ENCODE measurements around the gene ALB. TPM values are rescaled to one million over a fixed set of nuclear protein-coding genes. Genes with fewer than 3 reads are reported as not detected.

Gene ALB
- total and polyA plus RNA-seq, 2 donors (not counting 1 experiment from before 2014, with no cell fraction given), result 0.24 TPM; not detected in 1

DNA sequence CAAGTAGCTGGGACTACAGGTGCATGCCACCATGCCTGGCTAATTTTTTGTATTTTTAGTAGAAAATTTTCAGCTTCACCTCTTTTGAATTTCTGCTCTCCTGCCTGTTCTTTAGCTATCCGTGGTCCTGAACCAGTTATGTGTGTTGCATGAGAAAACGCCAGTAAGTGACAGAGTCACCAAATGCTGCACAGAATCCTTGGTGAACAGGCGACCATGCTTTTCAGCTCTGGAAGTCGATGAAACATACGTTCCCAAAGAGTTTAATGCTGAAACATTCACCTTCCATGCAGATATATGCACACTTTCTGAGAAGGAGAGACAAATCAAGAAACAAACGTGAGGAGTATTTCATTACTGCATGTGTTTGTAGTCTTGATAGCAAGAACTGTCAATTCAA, 13.9 kb downstream of the ALB start:
- Histone ChIP-seq H3K79me2 (ENCODE audit: control insufficient read depth, insufficient read depth, low read length) (no peaks in the 10 kb centered on the region), H3K9me3 (ENCODE audit: control extremely low read depth in 1 of 3, control insufficient read depth in 2 of 3, insufficient read depth in 1 of 3, low read length in 2 of 3) (no peaks in the 10 kb centered on the region), H2AFZ (ENCODE audit: insufficient read depth, low read depth, low read length, poor library complexity, severe bottlenecking) (no peak overlapping the region), H4K20me1 (ENCODE audit: control insufficient read depth, insufficient read depth, low read length, poor library complexity, severe bottlenecking) (no peaks in the 10 kb centered on the region), H3K27me3 (replicated peaks in 1 of 4; ENCODE audit: control extremely low read depth in 1 of 4, control insufficient read depth in 3 of 4, insufficient read depth in 4 of 4, low read length in 3 of 4) (peaks cover 0 to 3% (median 0%) of the 10 kb centered on the region in 4 experiments), H3K36me3 (replicated peaks in 1 of 2; ENCODE audit: control extremely low read depth in 1 of 2, control insufficient read depth in 1 of 2, extremely low read depth in 1 of 2, insufficient read depth in 2 of 2, low read length in 1 of 2) (no peaks in the 10 kb centered on the region), H3K4me3 (ENCODE audit: control extremely low read depth in 1 of 5, extremely low read depth in 1 of 5, insufficient read depth in 1 of 5, low read depth in 2 of 5, low read length in 4 of 5) (no peak overlapping the region), H3K27ac (ENCODE audit: low read length in 2 of 2) (no peak overlapping the region), H3K9ac (ENCODE audit: low read length) (no peak overlapping the region), H3K4me2 (replicated peaks; ENCODE audit: low read depth, low read length, poor library complexity, severe bottlenecking) (no peak overlapping the region), H3K4me1 (ENCODE audit: control insufficient read depth in 2 of 2, insufficient read depth in 2 of 2, low read length in 2 of 2) (no peaks in the 10 kb centered on the region)
- ATAC-seq (ENCODE audit: low read depth) (no peak), DNase-seq (no peak)
- no peak overlapping the region for H3K4me3 Mint-ChIP-seq
- H3K27me3 Mint-ChIP-seq, result peaks cover 7% of the 10 kb centered on the region
- POLR2A ChIA-PET, result no interaction called here
- TF ChIP-seq, protein P1, sequence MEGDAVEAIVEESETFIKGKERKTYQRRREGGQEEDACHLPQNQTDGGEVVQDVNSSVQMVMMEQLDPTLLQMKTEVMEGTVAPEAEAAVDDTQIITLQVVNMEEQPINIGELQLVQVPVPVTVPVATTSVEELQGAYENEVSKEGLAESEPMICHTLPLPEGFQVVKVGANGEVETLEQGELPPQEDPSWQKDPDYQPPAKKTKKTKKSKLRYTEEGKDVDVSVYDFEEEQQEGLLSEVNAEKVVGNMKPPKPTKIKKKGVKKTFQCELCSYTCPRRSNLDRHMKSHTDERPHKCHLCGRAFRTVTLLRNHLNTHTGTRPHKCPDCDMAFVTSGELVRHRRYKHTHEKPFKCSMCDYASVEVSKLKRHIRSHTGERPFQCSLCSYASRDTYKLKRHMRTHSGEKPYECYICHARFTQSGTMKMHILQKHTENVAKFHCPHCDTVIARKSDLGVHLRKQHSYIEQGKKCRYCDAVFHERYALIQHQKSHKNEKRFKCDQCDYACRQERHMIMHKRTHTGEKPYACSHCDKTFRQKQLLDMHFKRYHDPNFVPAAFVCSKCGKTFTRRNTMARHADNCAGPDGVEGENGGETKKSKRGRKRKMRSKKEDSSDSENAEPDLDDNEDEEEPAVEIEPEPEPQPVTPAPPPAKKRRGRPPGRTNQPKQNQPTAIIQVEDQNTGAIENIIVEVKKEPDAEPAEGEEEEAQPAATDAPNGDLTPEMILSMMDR (IDR thresholded peaks at IDR 0.05), result no peak
- TF ChIP-seq EZH2 (IDR thresholded peaks at IDR 0.05; ENCODE audit: borderline replicate concordance, insufficient read depth, low read depth, low read length, poor library complexity, severe bottlenecking), result no peak
- no peaks in the 10 kb centered on the region for H3K9me3 Mint-ChIP-seq (ENCODE audit: insufficient read depth)
- H3K4me1 Mint-ChIP-seq, result no peaks in the 10 kb centered on the region
- CTCF ChIA-PET, result interaction anchor here (0.7 kb wide), 1 partner anchor 42 kb away, joined by 3 read pairs; no protein-coding TSS in a partner anchor
- WGBS (ENCODE audit: insufficient coverage), result 78% methylated on average over 5 of the region's 6 CpGs
- intact Hi-C loops (cut with micrococcal nuclease), result no loop called here
- H3K27ac Mint-ChIP-seq, result no peak overlapping the region

DNA sequence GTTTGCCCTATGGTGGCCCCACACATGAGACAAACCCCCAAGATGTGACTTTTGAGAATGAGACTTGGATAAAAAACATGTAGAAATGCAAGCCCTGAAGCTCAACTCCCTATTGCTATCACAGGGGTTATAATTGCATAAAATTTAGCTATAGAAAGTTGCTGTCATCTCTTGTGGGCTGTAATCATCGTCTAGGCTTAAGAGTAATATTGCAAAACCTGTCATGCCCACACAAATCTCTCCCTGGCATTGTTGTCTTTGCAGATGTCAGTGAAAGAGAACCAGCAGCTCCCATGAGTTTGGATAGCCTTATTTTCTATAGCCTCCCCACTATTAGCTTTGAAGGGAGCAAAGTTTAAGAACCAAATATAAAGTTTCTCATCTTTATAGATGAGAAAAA, 14.6 kb downstream of the ALB start:
- Histone ChIP-seq H4K20me1 (ENCODE audit: control insufficient read depth, insufficient read depth, low read length, poor library complexity, severe bottlenecking) (no peaks in the 10 kb centered on the region), H3K36me3 (replicated peaks in 1 of 2; ENCODE audit: control extremely low read depth in 1 of 2, control insufficient read depth in 1 of 2, extremely low read depth in 1 of 2, insufficient read depth in 2 of 2, low read length in 1 of 2) (no peaks in the 10 kb centered on the region), H3K4me1 (ENCODE audit: control insufficient read depth in 2 of 2, insufficient read depth in 2 of 2, low read length in 2 of 2) (no peaks in the 10 kb centered on the region), H3K27ac (ENCODE audit: low read length in 2 of 2) (no peak overlapping the region), H3K4me2 (replicated peaks; ENCODE audit: low read depth, low read length, poor library complexity, severe bottlenecking) (no peak overlapping the region), H2AFZ (ENCODE audit: insufficient read depth, low read depth, low read length, poor library complexity, severe bottlenecking) (no peak overlapping the region), H3K9me3 (ENCODE audit: control extremely low read depth in 1 of 3, control insufficient read depth in 2 of 3, insufficient read depth in 1 of 3, low read length in 2 of 3) (no peaks in the 10 kb centered on the region), H3K9ac (ENCODE audit: low read length) (no peak overlapping the region), H3K27me3 (replicated peaks in 1 of 4; ENCODE audit: control extremely low read depth in 1 of 4, control insufficient read depth in 3 of 4, insufficient read depth in 4 of 4, low read length in 3 of 4) (peaks cover 0 to 3% (median 0%) of the 10 kb centered on the region in 4 experiments), H3K4me3 (ENCODE audit: control extremely low read depth in 1 of 5, extremely low read depth in 1 of 5, insufficient read depth in 1 of 5, low read depth in 2 of 5, low read length in 4 of 5) (no peak overlapping the region), H3K79me2 (ENCODE audit: control insufficient read depth, insufficient read depth, low read length) (no peaks in the 10 kb centered on the region)
- Mint-ChIP-seq H3K27me3 (peaks cover 7% of the 10 kb centered on the region), H3K4me1 (no peaks in the 10 kb centered on the region), H3K9me3 (ENCODE audit: insufficient read depth) (no peaks in the 10 kb centered on the region), H3K27ac (no peak overlapping the region), H3K4me3 (no peak overlapping the region)
- ChIA-PET POLR2A (no interaction called here), CTCF (no interaction called here)
- TF ChIP-seq, protein P1 (IDR thresholded peaks at IDR 0.05), result no peak
- no peak for TF ChIP-seq EZH2 (IDR thresholded peaks at IDR 0.05; ENCODE audit: borderline replicate concordance, insufficient read depth, low read depth, low read length, poor library complexity, severe bottlenecking)
- no peak for ATAC-seq (ENCODE audit: low read depth)
- DNase-seq, result no peak
- intact Hi-C loops (cut with micrococcal nuclease), result no loop called here
- no CpG with 5 or more reads among the region's 1 CpG for WGBS (ENCODE audit: insufficient coverage)
